H1 (cell line): ENCODE measurements around the gene ATP6V1A. TPM values are rescaled to one million over a fixed set of nuclear protein-coding genes. Genes with fewer than 3 reads are reported as not detected.
A peak's percentile ranks its signal among the peaks of the same experiment; 100 is the strongest.

Experiments used
- GABPA ChIP-seq: IDR thresholded peaks from 2 replicates; pipeline ENCODE4 v1.6.1; 2011; ENCODE audit warnings: mild to moderate bottlenecking, low read length, moderate library complexity, borderline replicate concordance; ENCODE audit not compliant: insufficient read depth
- KDM4A ChIP-seq: IDR thresholded peaks from one replicate; pipeline ENCODE4 v1.7.1; 2012; ENCODE audit warnings: low read depth, mild to moderate bottlenecking, moderate library complexity, low read length, inconsistent platforms; ENCODE audit not compliant: severe bottlenecking
- SP1 ChIP-seq: IDR thresholded peaks from 2 replicates; pipeline ENCODE4 v1.6.1; 2011; ENCODE audit warnings: low read depth, low read length
- TAF1 ChIP-seq: IDR thresholded peaks from 2 replicates; pipeline ENCODE4 v1.6.1; 2011; ENCODE audit warnings: mild to moderate bottlenecking, low read depth, low read length
- ZNF274 ChIP-seq: IDR thresholded peaks from 2 replicates; pipeline ENCODE4 v1.7.0; 2012; ENCODE audit warnings: low read length, borderline replicate concordance; ENCODE audit errors: extremely low read depth
- polyA plus RNA-seq, 7 experiments: library from polyadenylated mRNA; depleted of rRNA in 3 of 7; stranded (reverse) in 5 of 7; unstranded in 2 of 7; fragments of >200 nt in 5 of 7; fragments of 200-250 nt in 2 of 7; gene quantifications; 1 replicate in 5 of 7; 2 replicates in 1 of 7; 4 replicates in 1 of 7; pipeline versions ENCODE4 v1.2.1 to v1.2.3, GENCODE V29; 2011 to 2013; ENCODE audit warnings: missing spikeins in 2 of 7, mixed read lengths in 2 of 7
- total RNA-seq: library from RNA; stranded (reverse); fragmentation: NEBNext Ultra II Directional; extraction: Animal tissue kit (Norgen Biotek cat#: 25700); gene quantifications from 2 replicates; pipeline ENCODE4 v1.2.1, GENCODE V29; 2021
- TF ChIP-seq, protein P1 (sequence below): IDR thresholded peaks from 2 replicates; pipeline ENCODE4 v1.6.1; 2011; ENCODE audit warnings: low read length, improper control_type of control experiment

The ATP6V1A gene
- total and polyA plus RNA-seq, 2 of the 8 experiments (the other 6 are each of a cell fraction or from before 2014, with no cell fraction given), result 15.4 to 90.9 TPM

GRCh38 chr3:113746548-113747282 is at the start of gene ATP6V1A (continued):
- TF ChIP-seq, protein P1, sequence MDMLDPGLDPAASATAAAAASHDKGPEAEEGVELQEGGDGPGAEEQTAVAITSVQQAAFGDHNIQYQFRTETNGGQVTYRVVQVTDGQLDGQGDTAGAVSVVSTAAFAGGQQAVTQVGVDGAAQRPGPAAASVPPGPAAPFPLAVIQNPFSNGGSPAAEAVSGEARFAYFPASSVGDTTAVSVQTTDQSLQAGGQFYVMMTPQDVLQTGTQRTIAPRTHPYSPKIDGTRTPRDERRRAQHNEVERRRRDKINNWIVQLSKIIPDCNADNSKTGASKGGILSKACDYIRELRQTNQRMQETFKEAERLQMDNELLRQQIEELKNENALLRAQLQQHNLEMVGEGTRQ, result peak; percentile 82
- no peak for TF ChIP-seq ZNF274
- TF ChIP-seq TAF1, result peak; percentile 10; the same call in 1 of the 2 replicates
- TF ChIP-seq GABPA, result peak; percentile 95
- peak; percentile 71 for TF ChIP-seq KDM4A
- TF ChIP-seq SP1, result peak; percentile 74
- TF ChIP-seq, all 59 proteins: peak for 23
